Measurements from ENCODE around the gene EPO. TPM values are rescaled to one million over a fixed set of nuclear protein-coding genes. Genes with fewer than 3 reads are reported as not detected.

Gene EPO
- not detected in 2 replicates for total RNA-seq

GRCh38 chr7:100720279-100720670 is at the start of gene EPO:
Gene EPO (plus strand): TSS chr7:100720468. CDS start chr7:100720981, 513 bp downstream.

DNA sequence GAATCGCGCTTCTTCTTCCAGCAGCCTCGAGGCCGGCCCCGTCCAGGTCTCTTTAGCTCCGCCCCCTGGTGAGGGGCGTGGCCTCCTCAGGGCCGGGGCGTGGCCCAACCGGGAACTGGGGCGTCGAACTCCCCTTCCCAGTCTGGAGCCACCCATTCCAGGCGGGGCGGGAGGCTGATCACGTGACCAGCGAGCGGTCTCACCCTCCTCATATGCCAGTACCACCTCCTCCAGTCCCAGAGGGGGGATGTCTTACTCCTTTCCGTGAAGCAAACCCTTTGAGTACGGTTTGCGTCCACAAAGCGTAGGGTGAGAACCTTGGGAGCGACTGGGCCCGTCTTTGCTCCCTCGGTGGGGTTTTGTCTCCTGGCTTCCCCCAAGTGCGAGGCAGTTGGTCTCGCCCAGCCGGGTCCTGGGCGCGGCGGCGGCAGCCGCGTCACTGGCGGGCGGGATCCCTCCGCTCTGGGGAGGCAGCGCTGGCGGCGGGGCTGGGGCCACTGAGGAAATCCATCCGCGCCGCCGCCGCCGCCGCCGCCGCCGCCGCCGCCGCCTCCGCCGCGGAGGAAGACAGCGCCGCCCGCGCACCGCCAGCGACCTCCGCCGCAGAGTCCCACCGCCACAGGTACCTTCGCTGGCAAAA is 46.8 kb upstream of the EPO start, which contains the start of gene GNB2:
Gene GNB2 (plus strand): TSS at position 439 of the 640 bp plus-strand sequence. CDS start 2,526 bp downstream, outside the sequence.

GRCh38 chr7:100694098-100694745 is 26.0 kb upstream of the EPO start, which contains the start of gene GIGYF1:
Gene GIGYF1 (minus strand): TSS chr7:100694250. CDS start chr7:100688238, 6,012 bp downstream.

DNA sequence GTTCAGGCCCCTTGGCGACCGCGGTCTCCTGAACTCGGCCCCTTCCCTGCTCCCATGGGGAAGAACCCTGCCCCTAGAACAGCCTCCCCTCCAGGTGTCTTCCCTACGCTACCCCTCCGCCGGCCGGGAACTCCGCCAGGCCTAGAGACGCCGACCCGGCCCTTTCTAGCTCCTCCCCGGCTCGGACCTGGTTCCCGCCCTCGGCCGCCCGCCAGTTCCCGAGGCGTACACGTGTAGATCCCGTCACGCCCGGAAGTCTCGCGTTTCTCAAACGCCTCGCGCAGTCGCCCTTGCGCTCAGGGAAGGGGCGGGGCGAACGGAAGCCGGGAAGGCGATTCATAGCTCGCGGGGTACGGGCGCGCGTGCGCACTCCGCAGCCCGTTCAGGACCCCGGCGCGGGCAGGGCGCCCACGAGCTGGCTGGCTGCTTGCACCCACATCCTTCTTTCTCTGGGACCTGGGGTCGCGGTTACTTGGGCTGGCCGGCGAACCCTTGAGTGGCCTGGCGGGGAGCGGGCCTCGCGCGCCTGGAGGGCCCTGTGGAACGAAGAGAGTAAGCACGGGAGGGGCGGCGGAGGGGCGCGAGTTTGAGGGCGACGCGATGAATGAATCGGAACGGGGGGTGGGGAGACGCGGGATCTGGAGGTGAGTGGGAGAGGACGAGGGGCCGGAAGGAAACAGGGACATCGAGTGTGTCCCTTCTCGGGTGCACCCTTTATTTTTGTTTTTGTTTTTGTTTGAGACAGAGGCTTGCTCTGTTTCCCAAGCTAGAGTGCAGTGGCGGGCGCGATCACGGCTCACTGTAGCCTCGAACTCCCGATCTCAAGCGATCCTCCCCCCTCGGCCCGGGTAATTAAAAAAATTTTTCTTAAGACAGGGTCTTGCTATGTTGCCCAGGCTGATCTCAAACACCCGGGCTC is 14.3 kb upstream of the EPO start, which contains the start of gene POP7:
Gene POP7 (plus strand): TSS at position 369 of the 919 bp plus-strand sequence. CDS start 710 bp downstream, outside the sequence.

Other genes starting within 250 kb of the EPO start
- 17.3 and 17.5 TPM in 2 replicates for gene TSC22D4, start 241.3 kb upstream of the EPO start, total RNA-seq
- 0.65 and 2.6 TPM in 2 replicates for gene NYAP1, start 236.5 kb upstream of the EPO start, total RNA-seq
- 6.2 and 11.7 TPM in 2 replicates for gene AGFG2, start 181.3 kb upstream of the EPO start, total RNA-seq
- not detected in 2 replicates for gene SAP25, start 146.6 kb upstream of the EPO start, total RNA-seq
- 9.3 and 13.3 TPM in 2 replicates for gene LRCH4, start 134.3 kb upstream of the EPO start, total RNA-seq
- gene FBXO24, start 134.1 kb upstream of the EPO start, total RNA-seq, result under 0.01 and 0.15 TPM in 2 replicates
- 0.32 and 0.61 TPM in 2 replicates for gene PCOLCE, start 118.1 kb upstream of the EPO start, total RNA-seq
- gene MOSPD3, start 107.9 kb upstream of the EPO start, total RNA-seq, result 2.3 and 4.7 TPM in 2 replicates
- 0.46 TPM in 1 of 2 replicates, not detected in the other for gene TFR2, start 78.9 kb upstream of the EPO start, total RNA-seq
- not detected in 2 replicates for gene ACTL6B, start 64.0 kb upstream of the EPO start, total RNA-seq
- 72.9 and 88.0 TPM in 2 replicates for gene GNB2, start 46.7 kb upstream of the EPO start, total RNA-seq
- 9.1 and 13.8 TPM in 2 replicates for gene GIGYF1, start 26.2 kb upstream of the EPO start, total RNA-seq
- 43.6 and 67.2 TPM in 2 replicates for gene POP7, start 14.3 kb upstream of the EPO start, total RNA-seq
- gene ZAN, start 13.1 kb downstream of the EPO start, total RNA-seq, result not detected in 2 replicates
- 90.3 and 102 TPM in 2 replicates for gene EPHB4, start 107.1 kb downstream of the EPO start, total RNA-seq
- 17.2 TPM in 2 replicates for gene SLC12A9, start 132.2 kb downstream of the EPO start, total RNA-seq
- gene TRIP6, start 146.9 kb downstream of the EPO start, total RNA-seq, result 42.9 and 49.5 TPM in 2 replicates
- gene SRRT, start 154.6 kb downstream of the EPO start, total RNA-seq, result 43.6 and 43.9 TPM in 2 replicates
- gene UFSP1, start 169.2 kb downstream of the EPO start, total RNA-seq, result 2.9 and 5.2 TPM in 2 replicates
- under 0.01 and 0.15 TPM in 2 replicates for gene ACHE, start 175.4 kb downstream of the EPO start, total RNA-seq
- not detected in 2 replicates for gene MUC3A, start 229.1 kb downstream of the EPO start, total RNA-seq
- not detected in 2 replicates for gene MUC12, start 249.1 kb downstream of the EPO start, total RNA-seq

Measured in epithelial cell of umbilical artery (primary cell).